Astrocyte (in vitro differentiated cells and primary cell): ENCODE data around the gene PSKH1. TPM values are rescaled to one million over a fixed set of nuclear protein-coding genes. Genes with fewer than 3 reads are reported as not detected.

Experiments used
- DNase-seq: peaks from one replicate; pipeline ENCODE4 v3.0.0-alpha.2; 2010; ENCODE audit warnings: low read depth
- FAIRE-seq: peaks from 2 replicates; lab custom pipeline; 2011; peaks lifted over from hg19 to GRCh38; lab: Jason Lieb, UNC
- H2AFZ ChIP-seq: 2 replicates; pipeline ENCODE4 v1.6.0; 2012; ENCODE audit warnings: low read depth, low read length, inconsistent platforms
- H3K27ac ChIP-seq: 2 replicates; pipeline ENCODE4 v1.5.1; 2011; ENCODE audit warnings: low read depth, low read length, inconsistent platforms
- H3K27me3 ChIP-seq: 2 replicates; pipeline ENCODE4 v1.6.0; 2011; ENCODE audit warnings: low read length, inconsistent platforms; ENCODE audit not compliant: insufficient read depth
- H3K36me3 ChIP-seq: 2 replicates; pipeline ENCODE4 v1.5.1; 2011; ENCODE audit warnings: low read length, inconsistent platforms; ENCODE audit not compliant: insufficient read depth
- H3K4me1 ChIP-seq: 2 replicates; pipeline ENCODE4 v1.5.1; 2011; ENCODE audit warnings: low read length, inconsistent platforms; ENCODE audit not compliant: insufficient read depth
- H3K4me2 ChIP-seq: 2 replicates; pipeline ENCODE4 v1.6.0; 2012; ENCODE audit warnings: low read length, inconsistent platforms
- H3K4me3 ChIP-seq: 2 replicates; pipeline ENCODE4 v1.5.1; 2011; ENCODE audit warnings: low read depth, mild to moderate bottlenecking, low read length, inconsistent platforms; ENCODE audit not compliant: insufficient read depth
- H3K79me2 ChIP-seq: 2 replicates; pipeline ENCODE4 v1.6.0; 2012; ENCODE audit warnings: mild to moderate bottlenecking, low read length, inconsistent platforms; ENCODE audit not compliant: insufficient read depth
- H3K9ac ChIP-seq: 2 replicates; pipeline ENCODE4 v1.6.0; 2012; ENCODE audit warnings: mild to moderate bottlenecking, low read length, inconsistent platforms
- H3K9me3 ChIP-seq: 2 replicates; pipeline ENCODE4 v1.5.1; 2012; ENCODE audit warnings: low read depth, mild to moderate bottlenecking, low read length, inconsistent platforms; ENCODE audit not compliant: insufficient read depth
- H4K20me1 ChIP-seq: 2 replicates; pipeline ENCODE4 v1.6.0; 2012; ENCODE audit warnings: low read length, inconsistent platforms; ENCODE audit not compliant: insufficient read depth
- H3K27ac Mint-ChIP-seq: one replicate; pipeline ENCODE4 v1.8.0; 2021; ENCODE audit warnings: mild to moderate bottlenecking, mixed read lengths; ENCODE audit not compliant: unreplicated experiment
- H3K27me3 Mint-ChIP-seq: one replicate; pipeline ENCODE4 v1.8.0; 2021; ENCODE audit warnings: low read depth, mixed read lengths; ENCODE audit not compliant: unreplicated experiment
- H3K36me3 Mint-ChIP-seq: one replicate; pipeline ENCODE4 v1.8.0; 2021; ENCODE audit warnings: low read depth, mixed read lengths; ENCODE audit not compliant: unreplicated experiment
- H3K4me1 Mint-ChIP-seq: one replicate; pipeline ENCODE4 v1.8.0; 2021; ENCODE audit warnings: low read depth, mixed read lengths; ENCODE audit not compliant: unreplicated experiment
- H3K4me3 Mint-ChIP-seq: one replicate; pipeline ENCODE4 v1.8.0; 2021; ENCODE audit warnings: mild to moderate bottlenecking, moderate library complexity, mixed read lengths; ENCODE audit not compliant: unreplicated experiment
- H3K9me3 Mint-ChIP-seq: one replicate; pipeline ENCODE4 v1.8.0; 2021; ENCODE audit warnings: mild to moderate bottlenecking, mixed read lengths; ENCODE audit not compliant: unreplicated experiment
- CTCF ChIP-seq: IDR thresholded peaks from 2 replicates; pipeline ENCODE4 v1.5.1; 2011; ENCODE audit warnings: low read depth, mild to moderate bottlenecking, inconsistent platforms, low read length, moderate library complexity; ENCODE audit not compliant: insufficient read depth
- EZH2 ChIP-seq: IDR thresholded peaks from 2 replicates; pipeline ENCODE4 v1.6.1; 2012; ENCODE audit warnings: mild to moderate bottlenecking, low read length, inconsistent platforms; ENCODE audit not compliant: insufficient read depth
- total RNA-seq: library from RNA; stranded (reverse); gene quantifications from 2 replicates; pipeline ENCODE4 v1.2.1, GENCODE V29; 2021

PSKH1 gene
- total RNA-seq, 1 donor from 2014 or later: 27.3 TPM

- H3K27ac Mint-ChIP-seq: peak overlapping the region; percentile 84
- H3K27me3 Mint-ChIP-seq: no peaks in the 10 kb centered on the region
- no peaks in the 10 kb centered on the region for H3K9me3 Mint-ChIP-seq
- H3K36me3 Mint-ChIP-seq: peaks cover 22% of the 10 kb centered on the region
- FAIRE-seq: no peak
- H2AFZ ChIP-seq: no peak overlapping the region
- H3K4me1 ChIP-seq: peaks cover 61% of the 10 kb centered on the region
- H3K9me3 ChIP-seq: no peaks in the 10 kb centered on the region
- H3K36me3 ChIP-seq: peaks cover 6% of the 10 kb centered on the region
- peak overlapping the region; percentile 14 for H3K4me2 ChIP-seq
- no peak for TF ChIP-seq CTCF
- TF ChIP-seq EZH2: no peak
- peak; percentile 44 for DNase-seq
- peaks cover 94% of the 10 kb centered on the region for H4K20me1 ChIP-seq
- H3K79me2 ChIP-seq: peaks cover 96% of the 10 kb centered on the region
- no peaks in the 10 kb centered on the region for H3K27me3 ChIP-seq
- no peak overlapping the region for H3K4me3 Mint-ChIP-seq
- peaks cover 53% of the 10 kb centered on the region for H3K4me1 Mint-ChIP-seq
- H3K27ac ChIP-seq: peak overlapping the region; percentile 52
- H3K9ac ChIP-seq: peak overlapping the region; percentile 16
- H3K4me3 ChIP-seq: no peak overlapping the region
These were observed 32.3 kb upstream of the PSKH1 start for GRCh38 chr16:67860589-67861398.

- Histone ChIP-seq H3K79me2 (peaks cover 96% of the 10 kb centered on the region), H3K4me2 (no peak overlapping the region), H3K9me3 (no peaks in the 10 kb centered on the region), H3K4me3 (no peak overlapping the region), H2AFZ (no peak overlapping the region), H3K9ac (no peak overlapping the region), H4K20me1 (peaks cover 95% of the 10 kb centered on the region), H3K4me1 (peaks cover 58% of the 10 kb centered on the region), H3K27me3 (no peaks in the 10 kb centered on the region), H3K36me3 (peaks cover 6% of the 10 kb centered on the region), H3K27ac (peak overlapping the region; percentile 82)
- H3K27ac Mint-ChIP-seq: peak overlapping the region; percentile 30
- no peak for DNase-seq
- TF ChIP-seq CTCF (no peak), EZH2 (no peak)
- H3K27me3 Mint-ChIP-seq: no peaks in the 10 kb centered on the region
- peaks cover 22% of the 10 kb centered on the region for H3K36me3 Mint-ChIP-seq
- H3K4me1 Mint-ChIP-seq: peaks cover 50% of the 10 kb centered on the region
- H3K4me3 Mint-ChIP-seq: peak overlapping the region; percentile 51
- H3K9me3 Mint-ChIP-seq: no peaks in the 10 kb centered on the region
- FAIRE-seq: no peak
These were observed 31.2 kb upstream of the PSKH1 start for GRCh38 chr16:67861877-67862276.
